Mesenchymal stem cell (in vitro differentiated cells and primary cell): ENCODE measurements around the gene HOXD3.

Experiments used
- DNase-seq: peaks from one replicate; pipeline ENCODE4 v3.0.0-alpha.2; 2013
- H2AFZ ChIP-seq: one replicate; pipeline ENCODE4 v1.6.1; 2013; ENCODE audit warnings: low read depth, mild to moderate bottlenecking, control low read depth, inconsistent platforms, low read length, moderate library complexity
- H2AK5ac ChIP-seq: 2 replicates; pipeline ENCODE4 v1.6.1; 2013; ENCODE audit warnings: low read length, moderate library complexity, mild to moderate bottlenecking, inconsistent platforms; ENCODE audit not compliant: severe bottlenecking
- H2BK120ac ChIP-seq: one replicate; pipeline ENCODE4 v1.6.1; 2013; ENCODE audit warnings: low read depth, mild to moderate bottlenecking, inconsistent platforms, low read length, moderate library complexity
- H2BK12ac ChIP-seq, 2 experiments: one replicate each; pipeline ENCODE4 v1.6.1; 2013; ENCODE audit warnings: inconsistent platforms in 2 of 2, low read length in 2 of 2, mild to moderate bottlenecking in 2 of 2, moderate library complexity in 2 of 2, control low read depth in 1 of 2
- H2BK15ac ChIP-seq: one replicate; pipeline ENCODE4 v1.6.1; 2013; ENCODE audit warnings: mild to moderate bottlenecking, low read depth, inconsistent platforms; ENCODE audit not compliant: poor library complexity, severe bottlenecking
- H2BK5ac ChIP-seq: 2 replicates; pipeline ENCODE4 v1.6.1; 2013; ENCODE audit warnings: low read depth, mild to moderate bottlenecking, low read length, control low read depth, inconsistent platforms; ENCODE audit not compliant: poor library complexity, severe bottlenecking
- H3K14ac ChIP-seq, 2 experiments: one replicate each; pipeline ENCODE4 v1.6.1; 2013; ENCODE audit warnings: inconsistent platforms in 2 of 2, low read length in 2 of 2, control low read depth in 1 of 2, mild to moderate bottlenecking in 1 of 2, moderate library complexity in 1 of 2
- H3K18ac ChIP-seq, 2 experiments: one replicate each; pipeline ENCODE4 v1.6.1; 2013; ENCODE audit warnings: inconsistent platforms in 2 of 2, low read length in 2 of 2, control low read depth in 1 of 2, low read depth in 1 of 2, mild to moderate bottlenecking in 1 of 2
- H3K23ac ChIP-seq, 2 experiments: one replicate each; pipeline ENCODE4 v1.6.1; 2013; ENCODE audit warnings: inconsistent platforms in 2 of 2, low read length in 2 of 2, mild to moderate bottlenecking in 2 of 2, moderate library complexity in 2 of 2, control low read depth in 1 of 2
- H3K27ac ChIP-seq: 2 replicates; pipeline ENCODE4 v1.5.1; 2013; ENCODE audit warnings: mild to moderate bottlenecking, moderate library complexity, low read length, control low read depth, inconsistent platforms; ENCODE audit not compliant: poor library complexity, severe bottlenecking
- H3K27me3 ChIP-seq, 2 experiments: 2 replicates each; pipeline versions ENCODE4 v1.6.1 to v1.7.0; 2013; ENCODE audit warnings: low read length in 2 of 2, mild to moderate bottlenecking in 2 of 2, moderate library complexity in 2 of 2, control low read depth in 1 of 2, inconsistent platforms in 1 of 2; ENCODE audit not compliant: control insufficient read depth in 1 of 2, insufficient read depth in 1 of 2
- H3K36me3 ChIP-seq, 2 experiments: 2 replicates each; pipeline versions ENCODE4 v1.6.1 to v1.7.0; 2013; ENCODE audit warnings: low read length in 2 of 2, control low read depth in 1 of 2, inconsistent platforms in 1 of 2, low read depth in 1 of 2, mild to moderate bottlenecking in 1 of 2; ENCODE audit not compliant: insufficient read depth in 2 of 2, control insufficient read depth in 1 of 2
- H3K4ac ChIP-seq, 2 experiments: one replicate each; pipeline ENCODE4 v1.6.1; 2013; ENCODE audit warnings: inconsistent platforms in 2 of 2, low read length in 2 of 2, mild to moderate bottlenecking in 2 of 2, moderate library complexity in 2 of 2, control low read depth in 1 of 2, low read depth in 1 of 2
- H3K4me1 ChIP-seq: 2 replicates; pipeline ENCODE4 v1.6.1; 2013; ENCODE audit warnings: low read depth, low read length, control low read depth; ENCODE audit not compliant: control insufficient read depth, insufficient read depth
- H3K4me2 ChIP-seq: 2 replicates; pipeline ENCODE4 v1.6.1; 2013; ENCODE audit warnings: low read length, mild to moderate bottlenecking, inconsistent platforms; ENCODE audit not compliant: poor library complexity, severe bottlenecking
- H3K4me3 ChIP-seq, 2 experiments: 2 replicates each; pipeline versions ENCODE4 v1.5.1 to v1.7.0; 2013; ENCODE audit warnings: low read length in 2 of 2, mild to moderate bottlenecking in 2 of 2, control low read depth in 1 of 2, low read depth in 1 of 2; ENCODE audit not compliant: insufficient read depth in 1 of 2
- H3K79me1 ChIP-seq: replicated peaks from 2 replicates; pipeline ENCODE4 v1.6.1; 2013; ENCODE audit warnings: mild to moderate bottlenecking, control low read depth, low read length, inconsistent platforms; ENCODE audit not compliant: poor library complexity, severe bottlenecking
- H3K9ac ChIP-seq: 2 replicates; pipeline ENCODE4 v1.7.0; 2013; ENCODE audit warnings: mild to moderate bottlenecking, low read length, moderate library complexity
- H3K9me3 ChIP-seq: 2 replicates; pipeline ENCODE4 v1.7.0; 2013; ENCODE audit warnings: mild to moderate bottlenecking, low read length; ENCODE audit not compliant: control insufficient read depth
- H4K8ac ChIP-seq: one replicate; pipeline ENCODE4 v1.6.1; 2013; ENCODE audit warnings: inconsistent platforms, mild to moderate bottlenecking, low read length, moderate library complexity
- H4K91ac ChIP-seq: one replicate; pipeline ENCODE4 v1.6.1; 2013; ENCODE audit warnings: mild to moderate bottlenecking, low read length, inconsistent platforms
- WGBS: methylation state at CpG from one replicate; pipeline ENCODE4 v1.1.7; 2013; ENCODE audit warnings: mixed read lengths; 5-methylcytosine and 5-hydroxymethylcytosine counted together

The HOXD3 gene

GRCh38 chr2:176165370-176166050 is 8.4 kb downstream of the HOXD3 start:
- no peak overlapping the region for H2BK15ac ChIP-seq
- H3K27me3 ChIP-seq = peaks cover 0 to 89% of the 10 kb centered on the region in 2 experiments
- no peak overlapping the region for H3K14ac ChIP-seq
- H4K8ac ChIP-seq = no peak overlapping the region
- no peak overlapping the region for H3K18ac ChIP-seq
- no peak overlapping the region for H3K9ac ChIP-seq
- H2AFZ ChIP-seq = no peak overlapping the region
- no peak overlapping the region for H2BK5ac ChIP-seq
- no peak overlapping the region for H2BK12ac ChIP-seq
- no peaks in the 10 kb centered on the region for H3K9me3 ChIP-seq
- no peak overlapping the region for H3K23ac ChIP-seq
- peaks cover 17% of the 10 kb centered on the region for H3K4me1 ChIP-seq
- DNase-seq = no peak
- 2% methylated on average over 22 of the region's 26 CpGs for WGBS
- no peak overlapping the region for H3K4me3 ChIP-seq
- no peaks in the 10 kb centered on the region for H3K36me3 ChIP-seq
- no peak overlapping the region for H4K91ac ChIP-seq
- no peak overlapping the region for H3K27ac ChIP-seq
- no peaks in the 10 kb centered on the region for H3K79me1 ChIP-seq
- no peak overlapping the region for H3K4ac ChIP-seq
- H3K4me2 ChIP-seq = peak overlapping the region; percentile 0
- no peak overlapping the region for H2AK5ac ChIP-seq
- H2BK120ac ChIP-seq = no peak overlapping the region

- no peak overlapping the region for H3K18ac ChIP-seq
- no peaks in the 10 kb centered on the region for H3K36me3 ChIP-seq
- H3K27me3 ChIP-seq = peaks cover 0 to 89% of the 10 kb centered on the region in 2 experiments
- no peak overlapping the region for H2BK12ac ChIP-seq
- no peak for DNase-seq
- H2AFZ ChIP-seq = no peak overlapping the region
- H3K4ac ChIP-seq = no peak overlapping the region
- no peak overlapping the region for H3K9ac ChIP-seq
- H3K4me1 ChIP-seq = peaks cover 16% of the 10 kb centered on the region
- no peak overlapping the region for H2AK5ac ChIP-seq
- H2BK15ac ChIP-seq = no peak overlapping the region
- no peak overlapping the region for H2BK5ac ChIP-seq
- H3K14ac ChIP-seq = no peak overlapping the region
- H2BK120ac ChIP-seq = no peak overlapping the region
- H3K27ac ChIP-seq = no peak overlapping the region
- H4K91ac ChIP-seq = no peak overlapping the region
- no peak overlapping the region for H3K4me2 ChIP-seq
- 21% methylated on average over 2 of the region's 2 CpGs for WGBS
- H3K4me3 ChIP-seq = no peak overlapping the region
- H4K8ac ChIP-seq = no peak overlapping the region
- no peaks in the 10 kb centered on the region for H3K79me1 ChIP-seq
- no peak overlapping the region for H3K23ac ChIP-seq
- H3K9me3 ChIP-seq = no peaks in the 10 kb centered on the region
Measured at GRCh38 chr2:176166272-176166671, 9.2 kb downstream of the HOXD3 start.

GRCh38 chr2:176167398-176167797 is 10.3 kb downstream of the HOXD3 start:
- H3K36me3 ChIP-seq = no peaks in the 10 kb centered on the region
- no peak overlapping the region for H2BK120ac ChIP-seq
- H3K14ac ChIP-seq = no peak overlapping the region
- no peak overlapping the region for H3K4ac ChIP-seq
- H3K27me3 ChIP-seq = peaks cover 0 to 88% of the 10 kb centered on the region in 2 experiments
- H4K8ac ChIP-seq = no peak overlapping the region
- H3K4me2 ChIP-seq = no peak overlapping the region
- H3K9me3 ChIP-seq = no peaks in the 10 kb centered on the region
- no peaks in the 10 kb centered on the region for H3K79me1 ChIP-seq
- WGBS = no CpG with 5 or more reads among the region's 1 CpG
- no peak overlapping the region for H2AK5ac ChIP-seq
- no peak overlapping the region for H3K27ac ChIP-seq
- no peak overlapping the region for H2BK12ac ChIP-seq
- no peak overlapping the region for H3K18ac ChIP-seq
- H3K9ac ChIP-seq = no peak overlapping the region
- no peak overlapping the region for H2AFZ ChIP-seq
- H4K91ac ChIP-seq = no peak overlapping the region
- H2BK15ac ChIP-seq = no peak overlapping the region
- DNase-seq = no peak
- no peak overlapping the region for H3K23ac ChIP-seq
- H3K4me1 ChIP-seq = peaks cover 19% of the 10 kb centered on the region
- no peak overlapping the region for H2BK5ac ChIP-seq
- no peak overlapping the region for H3K4me3 ChIP-seq

GRCh38 chr2:176169181-176169580 is 12.1 kb downstream of the HOXD3 start:
- Histone ChIP-seq H3K36me3 (no peaks in the 10 kb centered on the region), H3K9me3 (no peaks in the 10 kb centered on the region), H2BK12ac (no peak overlapping the region), H4K8ac (no peak overlapping the region), H2BK120ac (no peak overlapping the region), H4K91ac (no peak overlapping the region), H3K79me1 (no peaks in the 10 kb centered on the region), H3K4me2 (no peak overlapping the region), H2AK5ac (no peak overlapping the region), H3K23ac (no peak overlapping the region), H2AFZ (no peak overlapping the region), H3K9ac (no peak overlapping the region), H3K4ac (no peak overlapping the region), H3K27ac (no peak overlapping the region), H2BK5ac (no peak overlapping the region), H2BK15ac (no peak overlapping the region), H3K14ac (no peak overlapping the region), H3K18ac (no peak overlapping the region), H3K4me3 (no peak overlapping the region), H3K4me1 (peaks cover 16% of the 10 kb centered on the region), H3K27me3 (peaks cover 0 to 83% of the 10 kb centered on the region in 2 experiments)
- 78% methylated on average over 5 of the region's 5 CpGs for WGBS
- DNase-seq = no peak
